ENCODE results near the gene DNAJB9.

GRCh38 chr7:108525985-108526767, 43.5 kb upstream of the DNAJB9 start, which contains the start of gene PNPLA8:
- TF ChIP-seq SP1 (IDR thresholded peaks at IDR 0.05) (peak; percentile 84), CTCF (IDR thresholded peaks at IDR 0.05; ENCODE audit: low read depth, low read length, missing input control) (no peak), MAX (IDR thresholded peaks at IDR 0.05) (peak; percentile 81)
